ENCODE results near the gene CALHM4.

CALHM4 gene

DNA sequence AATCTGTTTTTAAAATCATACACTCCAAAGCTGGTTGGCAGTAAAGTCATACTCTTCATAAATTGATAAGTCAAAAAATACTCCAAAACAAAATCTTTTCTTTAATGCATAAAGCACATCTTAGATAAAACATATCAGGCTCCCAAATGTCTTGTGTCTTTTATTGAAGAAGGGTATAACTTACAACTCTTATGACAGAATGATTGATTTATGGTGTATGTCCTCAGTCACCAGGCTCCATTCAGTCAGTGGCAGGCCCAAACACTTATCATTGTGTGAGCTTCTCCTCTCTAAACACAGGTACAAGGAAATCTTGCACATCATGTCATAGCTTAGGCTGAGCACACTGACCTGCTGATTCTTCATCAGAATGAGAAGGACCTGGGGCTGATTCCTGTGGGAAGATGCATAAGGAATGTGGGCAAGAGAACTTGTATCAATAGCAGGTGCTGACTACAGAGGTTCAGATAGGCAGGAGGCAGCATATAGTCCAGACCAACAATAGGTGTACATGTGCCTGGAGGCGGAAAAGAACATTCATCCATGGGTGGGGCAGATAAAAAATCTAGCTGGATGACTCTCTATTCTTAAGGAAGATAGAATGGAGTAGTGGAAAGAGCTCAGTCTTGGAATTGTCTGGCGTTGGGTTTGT lies 40.2 kb upstream of the CALHM4 start:
- Histone ChIP-seq H3K9me2 (replicated peaks; ENCODE audit: insufficient read depth, low read length) (no peaks in the 10 kb centered on the region), H3K27ac (ENCODE audit: low read depth, low read length) (no peak overlapping the region), H3K36me3 (ENCODE audit: low read length) (no peaks in the 10 kb centered on the region), H3K79me2 (ENCODE audit: insufficient read depth, low read length) (no peaks in the 10 kb centered on the region), H3K9ac (ENCODE audit: low read length) (no peak overlapping the region), H3K27me3 (ENCODE audit: low read length) (no peaks in the 10 kb centered on the region), H3F3A (ENCODE audit: insufficient read depth) (no peaks in the 10 kb centered on the region), H3K4me3 (ENCODE audit: insufficient read depth, low read length, poor library complexity, severe bottlenecking) (no peak overlapping the region), H2AFZ (ENCODE audit: low read depth, low read length, severe bottlenecking) (no peak overlapping the region), H3K4me2 (ENCODE audit: low read depth, low read length, poor library complexity, severe bottlenecking) (no peak overlapping the region), H4K20me1 (ENCODE audit: low read depth, low read length) (no peaks in the 10 kb centered on the region), H3K9me3 (ENCODE audit: insufficient read depth, low read length) (no peaks in the 10 kb centered on the region)
- no peak for TF ChIP-seq CTCF (IDR thresholded peaks at IDR 0.05; ENCODE audit: insufficient read depth, low read length, poor library complexity, severe bottlenecking)

DNA sequence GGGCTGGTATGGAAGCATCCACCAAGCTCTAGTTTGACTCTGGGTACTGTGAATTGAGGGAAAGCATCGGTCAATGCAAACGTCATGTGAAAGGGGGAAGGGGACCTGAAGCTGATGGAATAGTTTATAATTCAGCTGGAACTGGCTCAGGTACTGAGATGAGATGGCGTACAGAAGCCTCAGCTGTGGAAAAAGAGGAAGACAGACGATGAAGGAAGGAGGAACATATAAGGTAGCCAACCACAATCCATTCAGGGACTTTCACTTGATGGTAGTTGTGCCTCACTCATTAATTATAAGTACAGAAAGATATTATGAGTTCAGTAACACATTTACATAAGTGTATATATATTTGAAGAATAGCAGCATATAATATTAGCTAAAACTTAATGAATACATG lies 39.4 kb upstream of the CALHM4 start:
- H3K79me2 ChIP-seq (ENCODE audit: insufficient read depth, low read length) = no peaks in the 10 kb centered on the region
- H3K27ac ChIP-seq (ENCODE audit: low read depth, low read length) = no peak overlapping the region
- no peaks in the 10 kb centered on the region for H3K9me2 ChIP-seq (replicated peaks; ENCODE audit: insufficient read depth, low read length)
- H4K20me1 ChIP-seq (ENCODE audit: low read depth, low read length) = no peaks in the 10 kb centered on the region
- no peak overlapping the region for H3K4me2 ChIP-seq (ENCODE audit: low read depth, low read length, poor library complexity, severe bottlenecking)
- no peaks in the 10 kb centered on the region for H3F3A ChIP-seq (ENCODE audit: insufficient read depth)
- no peaks in the 10 kb centered on the region for H3K36me3 ChIP-seq (ENCODE audit: low read length)
- no peaks in the 10 kb centered on the region for H3K9me3 ChIP-seq (ENCODE audit: insufficient read depth, low read length)
- no peak for TF ChIP-seq EZH2phosphoT487 (conservative IDR thresholded peaks at IDR 0.05; ENCODE audit: low read length)
- TF ChIP-seq CTCF (IDR thresholded peaks at IDR 0.05; ENCODE audit: insufficient read depth, low read length, poor library complexity, severe bottlenecking) = no peak
- no peak overlapping the region for H2AFZ ChIP-seq (ENCODE audit: low read depth, low read length, severe bottlenecking)
- H3K9ac ChIP-seq (ENCODE audit: low read length) = no peak overlapping the region
- no peaks in the 10 kb centered on the region for H3K27me3 ChIP-seq (ENCODE audit: low read length)
- no peak overlapping the region for H3K4me3 ChIP-seq (ENCODE audit: insufficient read depth, low read length, poor library complexity, severe bottlenecking)

- Histone ChIP-seq H2AFZ (ENCODE audit: low read depth, low read length, severe bottlenecking) (no peak overlapping the region), H3K4me2 (ENCODE audit: low read depth, low read length, poor library complexity, severe bottlenecking) (no peak overlapping the region), H3K27ac (ENCODE audit: low read depth, low read length) (no peak overlapping the region), H3K4me3 (ENCODE audit: insufficient read depth, low read length, poor library complexity, severe bottlenecking) (no peak overlapping the region), H3K79me2 (ENCODE audit: insufficient read depth, low read length) (no peaks in the 10 kb centered on the region), H3F3A (ENCODE audit: insufficient read depth) (no peaks in the 10 kb centered on the region), H3K9me3 (ENCODE audit: insufficient read depth, low read length) (no peaks in the 10 kb centered on the region), H3K27me3 (ENCODE audit: low read length) (no peaks in the 10 kb centered on the region), H4K20me1 (ENCODE audit: low read depth, low read length) (no peaks in the 10 kb centered on the region), H3K9me2 (replicated peaks; ENCODE audit: insufficient read depth, low read length) (no peaks in the 10 kb centered on the region), H3K9ac (ENCODE audit: low read length) (no peak overlapping the region), H3K36me3 (ENCODE audit: low read length) (no peaks in the 10 kb centered on the region)
- no peak for TF ChIP-seq CTCF (IDR thresholded peaks at IDR 0.05; ENCODE audit: insufficient read depth, low read length, poor library complexity, severe bottlenecking)
- TF ChIP-seq EZH2phosphoT487 (conservative IDR thresholded peaks at IDR 0.05; ENCODE audit: low read length) = no peak
Measured at GRCh38 chr6:116515141-116515540, 38.4 kb upstream of the CALHM4 start.

Measured in SU-DHL-6 (cell line).